Nephron (organoid): ENCODE measurements around the gene NFKB1.

ENCODE experiments used
- H3K27ac Mint-ChIP-seq, 3 experiments: 2 replicates each; pipeline ENCODE4 v1.8.0; 2020; ENCODE audit warnings: mixed read lengths in 3 of 3, mild to moderate bottlenecking in 2 of 3, moderate library complexity in 1 of 3
- H3K27me3 Mint-ChIP-seq: 2 replicates; pipeline ENCODE4 v1.8.0; 2021; ENCODE audit warnings: low read depth, mild to moderate bottlenecking, moderate library complexity, mixed read lengths
- H3K36me3 Mint-ChIP-seq: 2 replicates; pipeline ENCODE4 v1.8.0; 2020; ENCODE audit warnings: low read depth, mixed read lengths
- H3K4me1 Mint-ChIP-seq: 2 replicates; pipeline ENCODE4 v1.8.0; 2020; ENCODE audit warnings: mixed read lengths
- H3K4me3 Mint-ChIP-seq, 3 experiments: 2 replicates each; pipeline ENCODE4 v1.8.0; 2020; ENCODE audit warnings: mild to moderate bottlenecking in 3 of 3, mixed read lengths in 3 of 3, moderate library complexity in 2 of 3
- H3K9me3 Mint-ChIP-seq: 2 replicates; pipeline ENCODE4 v1.8.0; 2020; ENCODE audit warnings: mixed read lengths
- CTCF ChIP-seq, 3 experiments: fragments of 200-600 bp; sonication (generic); IDR thresholded peaks; one replicate each; pipeline ENCODE4 v1.5.0; 2021; ENCODE audit warnings: antibody characterized with exemption in 3 of 3; ENCODE audit not compliant: unreplicated experiment in 3 of 3

NFKB1 gene

GRCh38 chr4:102579794-102580462 is 78.8 kb downstream of the NFKB1 start:
- Mint-ChIP-seq H3K9me3 (no peaks in the 10 kb centered on the region), H3K36me3 (peaks cover 43% of the 10 kb centered on the region), H3K4me1 (no peaks in the 10 kb centered on the region), H3K4me3 (no peak overlapping the region), H3K27ac (no peak overlapping the region), H3K27me3 (no peaks in the 10 kb centered on the region)
- TF ChIP-seq CTCF (IDR thresholded peaks at IDR 0.05; ENCODE audit: unreplicated experiment in 3 of 3): no peak

GRCh38 chr4:102580463-102580842 is 79.3 kb downstream of the NFKB1 start:
- Mint-ChIP-seq H3K9me3 (no peaks in the 10 kb centered on the region), H3K4me3 (no peak overlapping the region), H3K27ac (no peak overlapping the region), H3K27me3 (no peaks in the 10 kb centered on the region), H3K4me1 (no peaks in the 10 kb centered on the region), H3K36me3 (peaks cover 42% of the 10 kb centered on the region)
- TF ChIP-seq CTCF (IDR thresholded peaks at IDR 0.05; ENCODE audit: unreplicated experiment in 3 of 3): no peak

- Mint-ChIP-seq H3K9me3 (no peaks in the 10 kb centered on the region), H3K36me3 (peaks cover 42% of the 10 kb centered on the region), H3K4me3 (no peak overlapping the region), H3K4me1 (no peaks in the 10 kb centered on the region), H3K27me3 (no peaks in the 10 kb centered on the region), H3K27ac (no peak overlapping the region)
- no peak for TF ChIP-seq CTCF (IDR thresholded peaks at IDR 0.05; ENCODE audit: unreplicated experiment in 3 of 3)
Measured at GRCh38 chr4:102584091-102584490, 82.9 kb downstream of the NFKB1 start.

- Mint-ChIP-seq H3K4me1 (no peaks in the 10 kb centered on the region), H3K4me3 (no peak overlapping the region), H3K36me3 (peaks cover 53% of the 10 kb centered on the region), H3K9me3 (peaks cover 3% of the 10 kb centered on the region), H3K27me3 (no peaks in the 10 kb centered on the region), H3K27ac (no peak overlapping the region)
- no peak for TF ChIP-seq CTCF (IDR thresholded peaks at IDR 0.05; ENCODE audit: unreplicated experiment in 3 of 3)
Measured at GRCh38 chr4:102585329-102585728, 84.2 kb downstream of the NFKB1 start.

- Mint-ChIP-seq H3K27ac (no peak overlapping the region), H3K4me1 (no peaks in the 10 kb centered on the region), H3K27me3 (no peaks in the 10 kb centered on the region), H3K4me3 (no peak overlapping the region), H3K36me3 (peaks cover 61% of the 10 kb centered on the region), H3K9me3 (peaks cover 11% of the 10 kb centered on the region)
- no peak for TF ChIP-seq CTCF (IDR thresholded peaks at IDR 0.05; ENCODE audit: unreplicated experiment in 3 of 3)
Measured at GRCh38 chr4:102586002-102586643, 85.0 kb downstream of the NFKB1 start.

- H3K9me3 Mint-ChIP-seq: peaks cover 14% of the 10 kb centered on the region
- no peaks in the 10 kb centered on the region for H3K4me1 Mint-ChIP-seq
- no peak overlapping the region for H3K4me3 Mint-ChIP-seq
- TF ChIP-seq CTCF (IDR thresholded peaks at IDR 0.05; ENCODE audit: unreplicated experiment in 3 of 3): no peak
- H3K36me3 Mint-ChIP-seq: peaks cover 64% of the 10 kb centered on the region
- no peak overlapping the region for H3K27ac Mint-ChIP-seq
- no peaks in the 10 kb centered on the region for H3K27me3 Mint-ChIP-seq
Measured at GRCh38 chr4:102586644-102587021, 85.5 kb downstream of the NFKB1 start.
